Neural cell (in vitro differentiated cells): ENCODE results near the gene OXNAD1. TPM values are rescaled to one million over a fixed set of nuclear protein-coding genes. Genes with fewer than 3 reads are reported as not detected.

Experiments
- H2AFZ ChIP-seq: fragments of 200-600, 300-800 bp; sonication (generic), shearing (Covaris generic); 2 replicates; pipeline ENCODE4 v1.6.0; 2014; ENCODE audit warnings: low read depth, mild to moderate bottlenecking, antibody characterized with exemption, low read length, moderate library complexity
- H3F3A ChIP-seq: fragments of 200-600 bp; shearing (Covaris generic); 2 replicates; pipeline ENCODE4 v1.6.1; 2016; ENCODE audit warnings: mild to moderate bottlenecking, moderate library complexity, mixed read lengths, antibody characterized with exemption, low read length; ENCODE audit not compliant: insufficient read depth, poor library complexity, severe bottlenecking
- H3K27ac ChIP-seq: fragments of 200-600, 300-800 bp; sonication (generic), shearing (Covaris generic); 2 replicates; pipeline ENCODE4 v1.5.1; 2014; ENCODE audit warnings: mild to moderate bottlenecking, low read length, moderate library complexity
- H3K27me3 ChIP-seq: fragments of 300-800, 200-600 bp; sonication (generic), shearing (Covaris generic); 2 replicates; pipeline ENCODE4 v1.6.0; 2014; ENCODE audit warnings: mild to moderate bottlenecking, low read depth, low read length, moderate library complexity; ENCODE audit not compliant: insufficient read depth
- H3K36me3 ChIP-seq: fragments of 300-800, 200-600 bp; sonication (generic), shearing (Covaris generic); 2 replicates; pipeline ENCODE4 v1.5.1; 2014; ENCODE audit warnings: mild to moderate bottlenecking, antibody characterized with exemption, low read length, moderate library complexity; ENCODE audit not compliant: insufficient read depth
- H3K4me2 ChIP-seq: fragments of 300-800, 200-600 bp; sonication (generic), shearing (Covaris generic); 2 replicates; pipeline ENCODE4 v1.6.0; 2014; ENCODE audit warnings: mild to moderate bottlenecking, low read length
- H3K4me3 ChIP-seq: fragments of 300-800, 200-600 bp; sonication (generic), shearing (Covaris generic); 2 replicates; pipeline ENCODE4 v1.5.1; 2014; ENCODE audit warnings: mild to moderate bottlenecking, low read length, moderate library complexity
- H3K79me2 ChIP-seq: fragments of 200-600 bp; shearing (Covaris generic); replicated peaks from 2 replicates; pipeline ENCODE4 v1.6.0; 2014; ENCODE audit warnings: mild to moderate bottlenecking, low read length, moderate library complexity; ENCODE audit not compliant: insufficient read depth
- H3K9ac ChIP-seq: fragments of 300-800, 200-600 bp; sonication (generic), shearing (Covaris generic); 2 replicates; pipeline ENCODE4 v1.6.1; 2016; ENCODE audit warnings: mild to moderate bottlenecking, low read length, mixed read lengths
- H3K9me2 ChIP-seq: fragments of 200-600 bp; shearing (Covaris generic); 2 replicates; pipeline ENCODE4 v1.6.1; 2016; ENCODE audit warnings: mild to moderate bottlenecking, low read length, mixed read lengths; ENCODE audit not compliant: insufficient read depth
- H3K9me3 ChIP-seq: fragments of 200-600, 300-800 bp; sonication (generic), shearing (Covaris generic); 2 replicates; pipeline ENCODE4 v1.6.1; 2016; ENCODE audit warnings: mild to moderate bottlenecking, mixed run types, low read length, moderate library complexity, mixed read lengths
- H4K20me1 ChIP-seq: fragments of 200-600 bp; shearing (Covaris generic); 2 replicates; pipeline ENCODE4 v1.6.1; 2016; ENCODE audit warnings: mild to moderate bottlenecking, mixed run types; ENCODE audit not compliant: insufficient read depth
- CTCF ChIP-seq: fragments of 450-650 bp; IDR thresholded peaks from 2 replicates; pipeline ENCODE4 v1.5.1; 2014; ENCODE audit warnings: antibody characterized with exemption, mild to moderate bottlenecking, moderate library complexity; ENCODE audit not compliant: poor library complexity, severe bottlenecking
- EP300 ChIP-seq: fragments of 450-650 bp; conservative IDR thresholded peaks from 2 replicates; pipeline ENCODE4 v1.6.1; 2014; ENCODE audit warnings: antibody characterized with exemption, mild to moderate bottlenecking, moderate library complexity; ENCODE audit not compliant: poor library complexity, severe bottlenecking
- EZH2 ChIP-seq: fragments of 200-600, 300-800 bp; shearing (Covaris generic), sonication (generic); IDR thresholded peaks from 2 replicates; pipeline ENCODE4 v1.6.1; 2014; ENCODE audit warnings: antibody characterized with exemption, low read length, borderline replicate concordance, mild to moderate bottlenecking; ENCODE audit not compliant: insufficient read depth, poor library complexity, severe bottlenecking
- MXI1 ChIP-seq: fragments of 450-650 bp; conservative IDR thresholded peaks from 2 replicates; pipeline ENCODE4 v1.6.1; 2014; ENCODE audit warnings: antibody characterized with exemption, mild to moderate bottlenecking; ENCODE audit not compliant: poor library complexity, severe bottlenecking
- POLR2AphosphoS5 ChIP-seq: IDR thresholded peaks from 2 replicates; pipeline ENCODE4 v1.6.1; 2012
- RAD21 ChIP-seq: fragments of 450-650 bp; conservative IDR thresholded peaks from 2 replicates; pipeline ENCODE4 v1.6.1; 2014; ENCODE audit warnings: antibody characterized with exemption, mild to moderate bottlenecking, moderate library complexity
- REST ChIP-seq: IDR thresholded peaks from 2 replicates; pipeline ENCODE4 v1.6.1; 2012; ENCODE audit warnings: borderline replicate concordance
- SMC3 ChIP-seq: fragments of 450-650 bp; conservative IDR thresholded peaks from 2 replicates; pipeline ENCODE4 v1.6.1; 2014; ENCODE audit warnings: antibody characterized with exemption, mild to moderate bottlenecking, moderate library complexity; ENCODE audit not compliant: poor library complexity
- TAF1 ChIP-seq: IDR thresholded peaks from 2 replicates; pipeline ENCODE4 v1.6.1; 2012; ENCODE audit warnings: low read depth
- polyA plus RNA-seq: library from polyadenylated mRNA; depleted of rRNA; stranded (reverse); fragments of >200 nt; gene quantifications from 2 replicates; pipeline ENCODE4 v1.2.3, GENCODE V29; 2014

OXNAD1 gene
- polyA plus RNA-seq, 1 donor from 2014 or later: 16.4 TPM

- Histone ChIP-seq H3K9me3 (no peaks in the 10 kb centered on the region), H3K4me2 (no peak overlapping the region), H3K36me3 (no peaks in the 10 kb centered on the region), H3K4me3 (no peak overlapping the region), H3K79me2 (no peaks in the 10 kb centered on the region), H3K27me3 (no peaks in the 10 kb centered on the region), H3K27ac (no peak overlapping the region), H3F3A (no peaks in the 10 kb centered on the region), H3K9me2 (no peaks in the 10 kb centered on the region), H4K20me1 (no peaks in the 10 kb centered on the region), H2AFZ (no peak overlapping the region), H3K9ac (no peak overlapping the region)
- TF ChIP-seq POLR2AphosphoS5 (no peak), EZH2 (no peak), RAD21 (no peak), REST (no peak), EP300 (no peak), TAF1 (no peak), MXI1 (no peak), CTCF (no peak), SMC3 (no peak)
Measured at GRCh38 chr3:16354291-16354690, 89.3 kb downstream of the OXNAD1 start.

Other genes with a start within 250 kb of the OXNAD1 start
- gene GALNT15, start 90.5 kb upstream of the OXNAD1 start, polyA plus RNA-seq: 1.5 TPM in 2 replicates
- gene DPH3, start 269 bp upstream of the OXNAD1 start, polyA plus RNA-seq: 38.5 and 44.4 TPM in 2 replicates
- gene RFTN1, start 248.5 kb downstream of the OXNAD1 start, polyA plus RNA-seq: 36.8 and 66.9 TPM in 2 replicates